Measurements from ENCODE around the gene KLLN.
A peak's percentile ranks its signal among the peaks of the same experiment; 100 is the strongest.
"Not testable (repeated sequence)": the region's sequence is repeated elsewhere in the genome, so short reads cannot be mapped to it uniquely, and the experiment has no call there.

The KLLN gene

DNA sequence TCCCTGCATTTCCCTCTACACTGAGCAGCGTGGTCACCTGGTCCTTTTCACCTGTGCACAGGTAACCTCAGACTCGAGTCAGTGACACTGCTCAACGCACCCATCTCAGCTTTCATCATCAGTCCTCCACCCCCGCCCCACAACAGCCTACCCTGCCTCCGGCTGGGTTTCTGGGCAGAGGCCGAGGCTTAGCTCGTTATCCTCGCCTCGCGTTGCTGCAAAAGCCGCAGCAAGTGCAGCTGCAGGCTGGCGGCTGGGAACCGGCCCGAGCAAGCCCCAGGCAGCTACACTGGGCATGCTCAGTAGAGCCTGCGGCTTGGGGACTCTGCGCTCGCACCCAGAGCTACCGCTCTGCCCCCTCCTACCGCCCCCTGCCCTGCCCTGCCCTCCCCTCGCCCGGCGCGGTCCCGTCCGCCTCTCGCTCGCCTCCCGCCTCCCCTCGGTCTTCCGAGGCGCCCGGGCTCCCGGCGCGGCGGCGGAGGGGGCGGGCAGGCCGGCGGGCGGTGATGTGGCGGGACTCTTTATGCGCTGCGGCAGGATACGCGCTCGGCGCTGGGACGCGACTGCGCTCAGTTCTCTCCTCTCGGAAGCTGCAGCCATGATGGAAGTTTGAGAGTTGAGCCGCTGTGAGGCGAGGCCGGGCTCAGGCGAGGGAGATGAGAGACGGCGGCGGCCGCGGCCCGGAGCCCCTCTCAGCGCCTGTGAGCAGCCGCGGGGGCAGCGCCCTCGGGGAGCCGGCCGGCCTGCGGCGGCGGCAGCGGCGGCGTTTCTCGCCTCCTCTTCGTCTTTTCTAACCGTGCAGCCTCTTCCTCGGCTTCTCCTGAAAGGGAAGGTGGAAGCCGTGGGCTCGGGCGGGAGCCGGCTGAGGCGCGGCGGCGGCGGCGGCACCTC, at the start of gene KLLN, which contains the start of gene PTEN:
TSS of gene KLLN (minus strand) at position 481 of the 891 bp plus-strand sequence. CDS start 1,046 bp downstream, outside the sequence.
TSS of gene PTEN (plus strand) at position 573 of the 891 bp plus-strand sequence. CDS start 845 bp downstream, outside the sequence.
- Histone ChIP-seq H3K9me3 (ENCODE audit: control insufficient read depth, insufficient read depth, low read length) (no peaks in the 10 kb centered on the region), H3K36me3 (ENCODE audit: insufficient read depth, low read length) (no peaks in the 10 kb centered on the region), H3K9ac (ENCODE audit: low read depth, low read length) (peak within 1 kb of the TSS; percentile 76)

DNA sequence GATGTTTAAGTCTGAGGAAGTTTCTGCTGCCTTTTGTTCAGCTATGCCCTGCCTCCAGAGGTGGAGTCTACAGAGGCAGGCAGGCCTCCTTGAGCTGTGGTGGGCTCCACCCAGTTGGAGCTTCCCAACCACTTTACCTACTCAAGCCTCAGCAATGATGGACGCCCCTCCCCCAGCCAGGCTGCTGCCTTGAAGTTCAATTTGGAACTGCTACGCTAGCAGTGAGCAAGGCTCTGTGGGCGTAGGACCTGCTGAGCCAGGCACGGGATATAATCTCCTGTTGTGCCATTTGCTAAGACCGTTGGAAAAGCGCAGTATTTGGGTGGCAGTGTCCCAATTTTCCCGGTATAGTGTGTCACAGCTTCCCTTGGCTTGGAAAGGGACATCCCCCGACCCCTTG, 40.1 kb upstream of the KLLN start:
- H3K9me3 ChIP-seq (ENCODE audit: control insufficient read depth, insufficient read depth, low read length): not testable (repeated sequence)

More for the DNA sequence above, at the start of gene KLLN, which contains the start of gene PTEN:
- peaks cover 4% of the 10 kb centered on the region; the same call in 1 of the 2 replicates for H3K4me1 ChIP-seq (ENCODE audit: insufficient read depth, low read length)

GRCh38 chr10:87897957-87898356, 34.6 kb upstream of the KLLN start:
- H3K9me3 ChIP-seq (ENCODE audit: control insufficient read depth, insufficient read depth, low read length); H3K4me1 ChIP-seq (ENCODE audit: insufficient read depth, low read length); H3K36me3 ChIP-seq (ENCODE audit: insufficient read depth, low read length); H3K9ac ChIP-seq (ENCODE audit: low read depth, low read length): not testable (repeated sequence)

More for the DNA sequence above, 40.1 kb upstream of the KLLN start:
- H3K9ac ChIP-seq (ENCODE audit: low read depth, low read length); H3K4me1 ChIP-seq (ENCODE audit: insufficient read depth, low read length); H3K36me3 ChIP-seq (ENCODE audit: insufficient read depth, low read length): not testable (repeated sequence)

GRCh38 chr10:87896216-87896615, 32.9 kb upstream of the KLLN start:
- Histone ChIP-seq H3K9me3 (ENCODE audit: control insufficient read depth, insufficient read depth, low read length) (no peaks in the 10 kb centered on the region), H3K4me1 (ENCODE audit: insufficient read depth, low read length) (no peaks in the 10 kb centered on the region), H3K9ac (ENCODE audit: low read depth, low read length) (no peak overlapping the region), H3K36me3 (ENCODE audit: insufficient read depth, low read length) (no peaks in the 10 kb centered on the region)

- H3K4me1 ChIP-seq (ENCODE audit: insufficient read depth, low read length): no peaks in the 10 kb centered on the region
- H3K9ac ChIP-seq (ENCODE audit: low read depth, low read length): no peak overlapping the region
- no peaks in the 10 kb centered on the region for H3K9me3 ChIP-seq (ENCODE audit: control insufficient read depth, insufficient read depth, low read length)
- H3K36me3 ChIP-seq (ENCODE audit: insufficient read depth, low read length): no peaks in the 10 kb centered on the region
Measured at GRCh38 chr10:87895430-87895829, 32.1 kb upstream of the KLLN start.

GRCh38 chr10:87887548-87888289, 24.4 kb upstream of the KLLN start:
- H3K36me3 ChIP-seq (ENCODE audit: insufficient read depth, low read length): no peaks in the 10 kb centered on the region; the same call in 1 of the 2 replicates
- H3K4me1 ChIP-seq (ENCODE audit: insufficient read depth, low read length): no peaks in the 10 kb centered on the region
- H3K9me3 ChIP-seq (ENCODE audit: control insufficient read depth, insufficient read depth, low read length): peaks cover 10% of the 10 kb centered on the region; the same call in 1 of the 2 replicates
- no peak overlapping the region for H3K9ac ChIP-seq (ENCODE audit: low read depth, low read length)

- Histone ChIP-seq H3K36me3 (ENCODE audit: insufficient read depth, low read length) (no peaks in the 10 kb centered on the region; the same call in 1 of the 2 replicates), H3K9me3 (ENCODE audit: control insufficient read depth, insufficient read depth, low read length) (peaks cover 10% of the 10 kb centered on the region; the same call in 1 of the 2 replicates), H3K4me1 (ENCODE audit: insufficient read depth, low read length) (no peaks in the 10 kb centered on the region), H3K9ac (ENCODE audit: low read depth, low read length) (no peak overlapping the region)
Measured at GRCh38 chr10:87887146-87887545, 23.8 kb upstream of the KLLN start.

GRCh38 chr10:87886635-87887034, 23.3 kb upstream of the KLLN start:
- Histone ChIP-seq H3K36me3 (ENCODE audit: insufficient read depth, low read length) (no peaks in the 10 kb centered on the region; the same call in 1 of the 2 replicates), H3K4me1 (ENCODE audit: insufficient read depth, low read length) (no peaks in the 10 kb centered on the region)

GRCh38 chr10:87882555-87883294, 19.4 kb upstream of the KLLN start:
- no peaks in the 10 kb centered on the region for H3K36me3 ChIP-seq (ENCODE audit: insufficient read depth, low read length)
- H3K9me3 ChIP-seq (ENCODE audit: control insufficient read depth, insufficient read depth, low read length): peaks cover 13% of the 10 kb centered on the region; the same call in 1 of the 2 replicates
- H3K9ac ChIP-seq (ENCODE audit: low read depth, low read length): no peak overlapping the region
- no peaks in the 10 kb centered on the region for H3K4me1 ChIP-seq (ENCODE audit: insufficient read depth, low read length)

More at GRCh38 chr10:87886635-87887034, 23.3 kb upstream of the KLLN start:
- peaks cover 10% of the 10 kb centered on the region; the same call in 1 of the 2 replicates for H3K9me3 ChIP-seq (ENCODE audit: control insufficient read depth, insufficient read depth, low read length)
- no peak overlapping the region for H3K9ac ChIP-seq (ENCODE audit: low read depth, low read length)

DNA sequence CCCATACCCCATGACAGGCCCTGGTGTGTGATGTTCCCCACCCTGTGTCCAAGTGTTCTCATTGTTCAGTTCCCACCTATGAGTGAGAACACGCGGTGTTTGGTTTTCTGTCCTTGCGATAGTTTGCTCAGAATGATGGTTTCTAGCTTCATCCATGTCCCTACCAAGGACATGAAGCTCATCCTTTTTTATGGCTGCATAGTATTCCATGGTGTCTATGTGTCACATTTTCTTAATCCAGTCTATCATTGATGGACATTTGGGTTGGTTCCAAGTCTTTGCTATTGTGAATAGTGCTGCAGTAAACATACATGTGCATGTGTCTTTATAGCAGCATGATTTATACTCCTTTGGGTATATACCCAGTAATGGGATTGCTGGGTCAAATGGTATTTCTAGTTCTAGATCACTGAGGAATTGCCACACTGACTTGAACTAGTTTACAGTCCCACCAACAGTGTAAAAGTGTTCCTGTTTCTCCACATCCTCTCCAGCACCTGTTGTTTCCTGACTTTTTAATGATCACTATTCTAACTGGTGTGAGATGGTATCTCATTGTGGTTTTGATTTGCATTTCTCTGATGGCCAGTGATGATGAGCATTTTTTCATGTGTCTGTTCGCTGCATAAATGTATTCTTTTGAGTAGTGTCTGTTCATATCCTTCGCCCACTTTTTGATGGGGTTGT, 18.2 kb upstream of the KLLN start:
- not testable (repeated sequence) for H3K4me1 ChIP-seq (ENCODE audit: insufficient read depth, low read length); H3K9me3 ChIP-seq (ENCODE audit: control insufficient read depth, insufficient read depth, low read length); H3K36me3 ChIP-seq (ENCODE audit: insufficient read depth, low read length)

GRCh38 chr10:87880336-87880735, 17.0 kb upstream of the KLLN start:
- H3K4me1 ChIP-seq (ENCODE audit: insufficient read depth, low read length): no peaks in the 10 kb centered on the region
- no peaks in the 10 kb centered on the region for H3K36me3 ChIP-seq (ENCODE audit: insufficient read depth, low read length)
- no peak overlapping the region for H3K9ac ChIP-seq (ENCODE audit: low read depth, low read length)
- peaks cover 2% of the 10 kb centered on the region; the same call in 1 of the 2 replicates for H3K9me3 ChIP-seq (ENCODE audit: control insufficient read depth, insufficient read depth, low read length)

More for the DNA sequence above, 18.2 kb upstream of the KLLN start:
- H3K9ac ChIP-seq (ENCODE audit: low read depth, low read length): not testable (repeated sequence)

GRCh38 chr10:87878664-87879459, 15.5 kb upstream of the KLLN start:
- H3K4me1 ChIP-seq (ENCODE audit: insufficient read depth, low read length): no peaks in the 10 kb centered on the region
- no peaks in the 10 kb centered on the region for H3K36me3 ChIP-seq (ENCODE audit: insufficient read depth, low read length)
- peaks cover 2% of the 10 kb centered on the region; the same call in 1 of the 2 replicates for H3K9me3 ChIP-seq (ENCODE audit: control insufficient read depth, insufficient read depth, low read length)
- no peak overlapping the region for H3K9ac ChIP-seq (ENCODE audit: low read depth, low read length)

Data from ES-I3 (cell line).